GM19351 (cell line): Measurements from ENCODE around the gene PPP2R5A.
"Not testable (repeated sequence)": the region's sequence is repeated elsewhere in the genome, so short reads cannot be mapped to it uniquely, and the experiment has no call there.

Source experiments
- ATAC-seq: cut with Tn5 transposase; IDR thresholded peaks from one replicate; pipeline ENCODE4 v1.9.1; 2021; ENCODE audit warnings: mild to moderate bottlenecking, moderate library complexity; ENCODE audit not compliant: unreplicated experiment

The PPP2R5A gene

GRCh38 chr1:212294983-212295382 lies 9.8 kb downstream of the PPP2R5A start:
- no peak for ATAC-seq

DNA sequence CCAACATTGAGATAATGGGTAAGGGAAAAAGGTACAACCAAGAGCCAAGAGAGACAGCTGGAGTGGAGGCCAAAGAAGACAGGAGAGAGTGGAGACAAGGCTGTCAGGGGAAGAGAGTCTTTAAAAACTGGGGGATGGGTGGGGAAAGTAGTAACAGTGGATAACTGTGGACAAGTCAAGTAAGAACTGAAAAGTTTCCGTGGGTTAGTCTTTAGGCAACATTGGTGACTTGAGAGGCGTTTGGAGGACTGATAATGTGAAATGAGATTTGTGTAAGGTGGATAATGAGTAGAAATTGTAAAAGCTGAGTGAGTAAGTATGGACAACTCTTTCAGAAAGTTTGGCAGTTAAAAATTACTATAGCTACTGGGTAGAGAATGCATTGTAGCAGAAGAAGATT lies 10.4 kb downstream of the PPP2R5A start:
- no peak for ATAC-seq

- ATAC-seq: no peak
Measured at GRCh38 chr1:212297338-212297737, 12.1 kb downstream of the PPP2R5A start.

GRCh38 chr1:212301580-212301979 lies 16.4 kb downstream of the PPP2R5A start:
- ATAC-seq: no peak

DNA sequence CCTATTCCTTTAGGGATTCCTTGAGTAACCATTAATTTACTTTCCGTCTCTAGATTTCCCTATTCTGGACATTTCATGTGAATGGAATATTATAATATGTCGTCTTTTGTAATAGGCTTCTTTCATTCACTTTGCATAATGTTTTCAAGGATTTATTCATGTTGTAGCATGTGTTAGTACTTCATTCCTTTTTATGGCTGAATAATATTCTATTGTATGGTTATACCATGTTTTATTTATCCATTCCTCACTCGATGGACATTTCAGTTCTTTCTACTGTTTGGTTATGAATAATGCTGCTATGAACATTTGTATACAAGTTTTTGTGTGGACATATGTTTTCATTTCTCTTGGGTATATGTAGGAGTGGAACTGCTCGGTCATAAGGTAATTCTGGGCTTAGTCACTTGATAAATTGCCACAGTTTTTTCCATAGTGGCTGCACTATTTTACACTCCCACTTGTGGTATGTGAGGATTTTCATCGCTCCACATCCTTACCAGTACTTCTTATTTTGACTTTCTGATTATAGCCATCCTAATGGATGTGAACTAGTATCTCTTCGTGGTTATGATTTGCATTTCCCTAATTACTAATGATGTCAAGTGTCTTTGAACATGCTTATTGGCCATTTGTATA lies 17.7 kb downstream of the PPP2R5A start:
- ATAC-seq: no peak

DNA sequence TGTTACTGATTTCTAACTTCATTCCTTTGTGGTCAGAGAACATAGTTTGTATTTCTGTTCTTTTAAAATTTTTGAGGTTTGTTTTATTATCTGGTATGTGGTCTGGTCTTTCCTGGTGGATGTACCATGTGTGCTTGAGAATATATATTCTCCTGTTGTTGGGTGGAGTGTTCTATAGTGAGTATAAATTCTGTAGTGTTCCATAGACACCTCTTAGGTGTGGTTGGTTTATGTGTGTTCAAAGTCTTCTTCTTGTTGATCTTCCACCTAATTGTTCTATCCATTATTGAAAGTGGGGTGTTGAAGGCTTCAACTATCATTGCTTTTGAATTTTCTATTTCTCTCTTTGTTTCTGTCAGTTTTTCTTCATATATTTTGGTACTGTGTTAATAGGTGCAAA lies 20.1 kb downstream of the PPP2R5A start:
- no peak for ATAC-seq

DNA sequence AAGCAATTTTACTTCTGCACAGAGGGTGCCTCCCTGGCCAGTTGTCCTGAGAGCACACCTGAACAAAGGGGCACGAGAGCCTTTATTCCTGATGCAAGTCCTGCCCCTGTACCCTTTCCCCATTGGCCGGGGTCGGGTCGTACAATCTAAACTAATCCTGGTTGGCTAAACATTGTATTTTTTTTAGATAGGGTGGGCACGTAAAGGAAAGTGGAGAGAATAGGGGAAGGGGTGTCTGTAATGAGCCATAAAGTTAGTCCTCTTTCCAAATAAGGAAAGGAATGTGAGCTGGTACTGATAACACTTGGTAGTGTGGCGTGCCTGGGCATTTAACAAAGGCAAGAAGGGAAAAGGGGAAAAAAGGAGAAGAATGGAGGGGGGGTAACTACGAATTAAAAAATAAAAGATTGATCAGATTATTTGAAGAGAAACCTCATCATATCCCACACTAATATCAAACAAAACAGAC lies 20.8 kb downstream of the PPP2R5A start:
- not testable (repeated sequence) for ATAC-seq

GRCh38 chr1:212309967-212310366 lies 24.8 kb downstream of the PPP2R5A start:
- ATAC-seq: no peak

DNA sequence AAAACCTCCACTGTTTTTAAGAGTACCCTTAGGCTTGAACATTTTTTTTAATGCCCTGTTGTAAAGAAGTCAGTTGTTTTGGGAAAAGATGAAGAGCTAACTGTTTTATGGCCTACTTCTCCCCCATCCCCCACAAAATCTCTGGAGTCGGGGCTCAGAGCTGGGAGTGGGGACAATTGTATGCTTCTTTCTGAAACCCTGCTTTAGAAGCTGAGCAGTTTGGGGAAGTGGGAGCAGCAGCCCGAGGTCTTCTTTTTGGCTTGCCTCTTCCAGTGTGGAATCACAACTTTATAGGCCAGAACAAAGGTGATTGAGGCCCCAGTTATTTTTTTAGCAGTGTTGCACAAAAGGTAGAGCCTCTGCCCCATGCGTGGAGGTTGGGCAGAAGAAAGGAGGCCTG lies 25.2 kb downstream of the PPP2R5A start:
- ATAC-seq: no peak

GRCh38 chr1:212311836-212312497 lies 26.8 kb downstream of the PPP2R5A start:
- no peak for ATAC-seq

- ATAC-seq: no peak
Measured at GRCh38 chr1:212313616-212314015, 28.4 kb downstream of the PPP2R5A start.

GRCh38 chr1:212315184-212315583 lies 30.0 kb downstream of the PPP2R5A start:
- ATAC-seq: no peak

DNA sequence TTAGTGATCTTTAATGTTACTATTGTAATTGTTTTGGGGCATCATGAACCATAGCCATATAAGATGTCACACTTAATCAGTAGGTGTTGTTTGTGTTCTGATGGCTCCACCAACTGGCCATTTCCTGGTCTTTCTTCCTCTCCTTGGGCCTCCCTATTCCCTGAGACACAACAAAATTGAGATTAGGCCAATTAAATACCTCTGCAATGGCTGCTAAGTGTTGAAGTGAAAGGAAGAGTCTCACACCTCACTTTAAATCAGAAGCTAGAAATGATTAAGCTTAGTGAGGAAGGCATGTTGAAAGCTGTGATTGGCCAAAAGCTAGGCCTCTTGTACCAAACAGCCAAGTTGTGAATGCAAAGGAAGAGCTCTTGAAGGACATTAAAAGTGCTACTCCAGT lies 30.7 kb downstream of the PPP2R5A start:
- no peak for ATAC-seq

GRCh38 chr1:212317916-212318315 lies 32.7 kb downstream of the PPP2R5A start:
- no peak for ATAC-seq

DNA sequence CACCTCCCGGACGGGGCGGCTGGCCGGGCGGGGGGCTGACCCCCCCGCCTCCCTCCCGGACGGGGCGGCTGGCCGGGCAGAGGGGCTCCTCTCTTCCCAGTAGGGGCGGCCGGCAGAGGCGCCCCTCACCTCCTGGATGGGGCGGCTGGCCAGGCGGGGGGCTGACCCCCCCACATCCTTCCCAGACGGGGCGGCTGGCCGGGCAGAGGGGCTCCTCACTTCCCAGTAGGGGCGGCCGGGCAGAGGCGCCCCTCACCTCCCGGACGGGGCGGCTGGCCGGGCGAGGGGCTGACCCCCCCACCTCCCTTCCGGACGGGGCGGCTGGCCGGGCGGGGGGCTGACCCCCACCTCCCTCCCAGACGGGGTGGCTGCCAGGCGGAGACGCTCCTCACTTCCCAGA lies 35.8 kb downstream of the PPP2R5A start:
- not testable (repeated sequence) for ATAC-seq

- no peak for ATAC-seq
Measured at GRCh38 chr1:212323066-212323465, 37.9 kb downstream of the PPP2R5A start.

- ATAC-seq: no peak
Measured at GRCh38 chr1:212326541-212326940, 41.3 kb downstream of the PPP2R5A start.

DNA sequence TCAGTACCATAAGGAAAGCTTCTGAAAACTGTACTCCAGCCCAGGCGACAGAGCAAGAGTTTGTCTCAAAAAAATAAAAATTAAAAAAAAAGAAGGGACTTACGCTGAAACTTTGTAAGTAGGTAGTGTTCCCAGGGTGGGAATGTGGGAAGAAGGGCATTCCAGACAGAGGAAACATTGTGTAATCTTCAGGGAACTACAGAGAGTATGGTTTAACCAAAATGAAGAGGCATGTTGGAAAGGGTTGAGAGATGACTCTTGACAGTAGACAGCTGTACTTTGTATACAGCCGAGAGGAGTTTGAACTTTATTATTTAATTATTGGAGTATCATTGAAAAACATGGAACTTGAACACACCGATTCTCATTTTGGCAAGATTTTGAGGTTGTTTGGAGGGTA lies 43.0 kb downstream of the PPP2R5A start:
- no peak for ATAC-seq

DNA sequence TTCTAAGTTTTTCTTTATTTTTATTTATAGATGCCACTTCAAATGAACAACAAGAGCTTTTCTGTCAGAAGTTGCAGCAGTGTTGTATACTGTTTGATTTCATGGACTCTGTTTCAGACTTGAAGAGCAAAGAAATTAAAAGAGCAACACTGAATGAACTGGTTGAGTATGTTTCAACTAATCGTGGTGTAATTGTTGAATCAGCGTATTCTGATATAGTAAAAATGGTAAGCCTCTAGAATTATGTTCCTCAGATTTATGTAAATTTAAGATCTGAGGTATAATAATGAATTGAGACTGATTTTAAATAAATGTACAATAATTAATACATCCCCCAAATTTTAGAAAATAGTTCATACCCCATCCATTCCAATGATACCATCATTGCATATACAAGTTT lies 43.9 kb downstream of the PPP2R5A start:
- ATAC-seq: no peak

GRCh38 chr1:212341090-212341489 lies 55.9 kb downstream of the PPP2R5A start:
- ATAC-seq: no peak

GRCh38 chr1:212344905-212345304 lies 59.7 kb downstream of the PPP2R5A start:
- ATAC-seq: no peak

- no peak for ATAC-seq
Measured at GRCh38 chr1:212346601-212347000, 61.4 kb downstream of the PPP2R5A start.
